ENCODE measurements around the gene DPAGT1. TPM values are rescaled to one million over a fixed set of nuclear protein-coding genes. Genes with fewer than 3 reads are reported as not detected.

The DPAGT1 gene
- total RNA-seq, 1 experiment from 2014 or later, result 63.5 TPM

- TF ChIP-seq MAX (CRISPR knock-in tag; IDR thresholded peaks at IDR 0.05) (peak; percentile 58; the same call in 1 of the 2 replicates), ZNF138 (CRISPR knock-in tag; conservative IDR thresholded peaks at IDR 0.05) (no peak), ATF1 (CRISPR knock-in tag; IDR thresholded peaks at IDR 0.05) (no peak), FOXP4 (CRISPR knock-in tag; IDR thresholded peaks at IDR 0.05) (0 out of 2 replicates have a peak, but pooled peaks have one; percentile 18), CBFB (CRISPR knock-in tag; IDR thresholded peaks at IDR 0.05; ENCODE audit: low read depth) (no peak), NR3C1 (CRISPR knock-in tag; conservative IDR thresholded peaks at IDR 0.05; ENCODE audit: low read depth) (no peak), MXD4 (CRISPR knock-in tag; IDR thresholded peaks at IDR 0.05; ENCODE audit: borderline replicate concordance) (no peak), E2F5 (CRISPR knock-in tag; IDR thresholded peaks at IDR 0.05) (no peak; the same call in 1 of the 2 replicates), ZSCAN18 (CRISPR knock-in tag; IDR thresholded peaks at IDR 0.05) (no peak), SOX15 (CRISPR knock-in tag; IDR thresholded peaks at IDR 0.05) (no peak), CREB1 (CRISPR knock-in tag; IDR thresholded peaks at IDR 0.05) (no peak), ZNF317 (CRISPR knock-in tag; IDR thresholded peaks at IDR 0.05; ENCODE audit: borderline replicate concordance, low read depth) (no peak), E2F1 (CRISPR knock-in tag; IDR thresholded peaks at IDR 0.05) (no peak), NR2C2 (CRISPR knock-in tag; IDR thresholded peaks at IDR 0.05) (no peak), SMAD4 (CRISPR knock-in tag; IDR thresholded peaks at IDR 0.05) (no peak), TP53 (CRISPR knock-in tag; IDR thresholded peaks at IDR 0.05) (no peak), ATF3 (CRISPR knock-in tag; conservative IDR thresholded peaks at IDR 0.05) (no peak), KAT7 (CRISPR knock-in tag; IDR thresholded peaks at IDR 0.05; ENCODE audit: borderline replicate concordance) (0 out of 2 replicates have a peak, but pooled peaks have one; percentile 47), SP1 (CRISPR knock-in tag; conservative IDR thresholded peaks at IDR 0.05) (peak; percentile 24; the same call in 1 of the 2 replicates), NFATC4 (CRISPR knock-in tag; IDR thresholded peaks at IDR 0.05) (no peak), ELF4 (CRISPR knock-in tag; IDR thresholded peaks at IDR 0.05; ENCODE audit: low read depth) (no peak), ATF6 (CRISPR knock-in tag; IDR thresholded peaks at IDR 0.05) (no peak), ZNF671 (CRISPR knock-in tag; IDR thresholded peaks at IDR 0.05) (no peak), E2F4 (CRISPR knock-in tag; IDR thresholded peaks at IDR 0.05; ENCODE audit: borderline replicate concordance, low read depth) (no peak), HMGA2 (CRISPR knock-in tag; IDR thresholded peaks at IDR 0.05) (no peak), OVOL2 (CRISPR knock-in tag; IDR thresholded peaks at IDR 0.05; ENCODE audit: borderline replicate concordance) (no peak), MYBL2 (CRISPR knock-in tag; IDR thresholded peaks at IDR 0.05) (0 out of 2 replicates have a peak, but pooled peaks have one; percentile 44), ZBTB21 (CRISPR knock-in tag; IDR thresholded peaks at IDR 0.05; ENCODE audit: borderline replicate concordance) (no peak), ZMAT4 (CRISPR knock-in tag; IDR thresholded peaks at IDR 0.05) (no peak)
Observed at GRCh38 chr11:119101759-119102423, at the start of gene DPAGT1 (continued).

All from WTC11 (cell line).